Activated naive CD8-positive, alpha-beta T cell (primary cell): ENCODE results near the gene HNF1B.

ENCODE experiments used
- H3K27ac Mint-ChIP-seq: one replicate; pipeline ENCODE4 v1.8.0; 2021; ENCODE audit warnings: mixed read lengths
- H3K27me3 Mint-ChIP-seq: one replicate; pipeline ENCODE4 v1.8.0; 2021; ENCODE audit warnings: mixed read lengths
- H3K36me3 Mint-ChIP-seq: one replicate; pipeline ENCODE4 v1.8.0; 2021; ENCODE audit warnings: mixed read lengths
- H3K4me1 Mint-ChIP-seq: one replicate; pipeline ENCODE4 v1.8.0; 2021; ENCODE audit warnings: low read depth, mixed read lengths
- H3K4me3 Mint-ChIP-seq: one replicate; pipeline ENCODE4 v1.8.0; 2021; ENCODE audit warnings: mild to moderate bottlenecking, mixed read lengths
- H3K9me3 Mint-ChIP-seq: one replicate; pipeline ENCODE4 v1.8.0; 2021; ENCODE audit warnings: low read depth, mixed read lengths

Gene HNF1B

DNA sequence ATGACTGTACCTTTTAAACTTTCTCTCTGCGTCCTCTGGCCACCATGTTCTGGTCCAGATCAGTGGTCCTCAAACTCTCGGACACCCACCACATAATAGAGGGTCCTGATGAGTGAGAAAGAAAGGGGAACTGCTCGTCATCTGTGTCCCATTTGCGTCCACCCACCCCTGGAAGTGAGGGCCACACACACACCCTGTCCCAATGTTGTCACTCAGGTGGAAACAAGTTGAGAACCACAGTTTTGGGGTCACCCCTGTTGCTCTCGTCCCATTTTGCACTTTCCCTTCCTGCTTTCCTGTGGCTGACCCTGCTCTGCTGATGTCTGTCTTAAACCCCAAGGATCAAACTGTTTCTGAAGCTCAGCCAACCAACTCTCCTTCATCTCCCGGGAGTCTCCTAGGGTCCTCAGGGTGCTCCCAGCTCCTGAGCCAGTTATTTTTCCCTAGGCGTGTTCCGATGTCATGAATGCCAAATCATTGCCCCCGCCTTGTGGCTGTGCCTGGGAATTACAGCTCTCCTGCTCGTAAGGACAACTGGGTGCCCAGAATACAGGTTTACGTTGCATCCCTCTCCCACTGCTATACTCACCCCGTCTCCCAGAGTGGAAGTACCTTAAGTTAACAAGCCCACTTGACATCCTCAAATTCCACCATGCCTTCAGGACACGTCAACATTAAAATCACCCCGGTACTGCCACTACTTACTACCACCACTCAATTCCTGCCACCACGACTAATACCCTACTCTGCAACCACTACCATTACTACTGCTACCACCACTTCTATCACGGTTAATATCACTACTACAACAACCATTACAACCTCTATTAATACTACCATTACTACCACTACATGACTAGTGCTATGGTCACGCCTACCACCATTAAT lies 26.0 kb upstream of the HNF1B start:
- H3K4me1 Mint-ChIP-seq, result peaks cover 13% of the 10 kb centered on the region

GRCh38 chr17:37769050-37769449 lies 24.2 kb upstream of the HNF1B start:
- H3K4me1 Mint-ChIP-seq, result peaks cover 23% of the 10 kb centered on the region
- no peak overlapping the region for H3K4me3 Mint-ChIP-seq
- H3K27me3 Mint-ChIP-seq, result peaks cover 22% of the 10 kb centered on the region
- H3K27ac Mint-ChIP-seq, result no peak overlapping the region
- H3K9me3 Mint-ChIP-seq, result no peaks in the 10 kb centered on the region
- no peaks in the 10 kb centered on the region for H3K36me3 Mint-ChIP-seq

More for the DNA sequence above, 26.0 kb upstream of the HNF1B start:
- Mint-ChIP-seq H3K36me3 (no peaks in the 10 kb centered on the region), H3K9me3 (no peaks in the 10 kb centered on the region), H3K4me3 (no peak overlapping the region), H3K27ac (no peak overlapping the region), H3K27me3 (peaks cover 15% of the 10 kb centered on the region)

- no peaks in the 10 kb centered on the region for H3K9me3 Mint-ChIP-seq
- peaks cover 20% of the 10 kb centered on the region for H3K4me1 Mint-ChIP-seq
- H3K27me3 Mint-ChIP-seq, result peaks cover 23% of the 10 kb centered on the region
- no peak overlapping the region for H3K27ac Mint-ChIP-seq
- H3K4me3 Mint-ChIP-seq, result no peak overlapping the region
- no peaks in the 10 kb centered on the region for H3K36me3 Mint-ChIP-seq
Measured at GRCh38 chr17:37768438-37768837, 23.6 kb upstream of the HNF1B start.

- Mint-ChIP-seq H3K36me3 (no peaks in the 10 kb centered on the region), H3K27ac (no peak overlapping the region), H3K4me1 (peaks cover 16% of the 10 kb centered on the region), H3K9me3 (no peaks in the 10 kb centered on the region), H3K27me3 (peaks cover 28% of the 10 kb centered on the region), H3K4me3 (no peak overlapping the region)
Measured at GRCh38 chr17:37766971-37767370, 22.1 kb upstream of the HNF1B start.

GRCh38 chr17:37764383-37764782 lies 19.5 kb upstream of the HNF1B start:
- H3K9me3 Mint-ChIP-seq, result no peaks in the 10 kb centered on the region
- H3K4me3 Mint-ChIP-seq, result no peak overlapping the region
- no peak overlapping the region for H3K27ac Mint-ChIP-seq
- peaks cover 30% of the 10 kb centered on the region for H3K27me3 Mint-ChIP-seq
- H3K4me1 Mint-ChIP-seq, result peaks cover 22% of the 10 kb centered on the region
- H3K36me3 Mint-ChIP-seq, result no peaks in the 10 kb centered on the region

DNA sequence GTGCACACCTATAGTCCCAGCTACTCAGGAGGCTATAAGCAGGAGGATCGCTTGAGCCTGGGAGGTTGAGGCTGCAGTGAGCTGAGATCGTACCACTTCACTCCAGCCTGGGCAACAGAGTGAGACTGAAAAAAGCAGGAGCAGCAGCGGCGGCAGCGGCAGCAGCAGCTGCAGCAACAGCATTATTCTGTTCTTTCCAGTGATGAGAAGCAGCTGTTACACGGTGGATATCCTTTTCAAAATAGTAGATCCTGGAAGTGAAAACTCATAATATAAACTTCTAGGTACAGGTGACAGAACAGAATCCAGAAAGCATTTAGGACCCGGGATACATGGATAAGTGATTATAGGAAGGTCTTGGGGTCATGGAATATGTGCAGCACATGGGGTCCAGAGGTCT lies 17.8 kb upstream of the HNF1B start:
- no peak overlapping the region for H3K4me3 Mint-ChIP-seq
- H3K27me3 Mint-ChIP-seq, result peaks cover 34% of the 10 kb centered on the region
- H3K36me3 Mint-ChIP-seq, result no peaks in the 10 kb centered on the region
- peaks cover 22% of the 10 kb centered on the region for H3K4me1 Mint-ChIP-seq
- H3K27ac Mint-ChIP-seq, result no peak overlapping the region
- H3K9me3 Mint-ChIP-seq, result no peaks in the 10 kb centered on the region

DNA sequence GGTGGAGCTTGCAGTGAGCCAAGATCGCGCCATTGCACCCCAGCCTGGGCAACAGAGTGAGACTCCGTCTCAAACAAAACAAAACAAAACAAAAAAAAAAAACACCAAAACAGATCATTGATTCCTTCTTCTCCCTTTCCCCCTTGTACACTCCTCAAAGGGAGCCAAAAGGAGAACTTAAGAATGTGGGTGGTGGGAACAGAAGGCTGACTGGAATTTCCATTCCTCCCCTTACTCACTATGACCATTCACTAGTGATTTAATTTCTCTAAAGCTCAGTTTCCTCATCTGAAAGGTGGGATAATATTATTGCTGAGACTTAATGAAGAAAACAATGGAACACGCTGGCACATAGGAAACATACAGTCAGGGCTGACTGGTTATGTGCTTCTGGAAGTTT lies 17.1 kb upstream of the HNF1B start:
- Mint-ChIP-seq H3K36me3 (no peaks in the 10 kb centered on the region), H3K4me3 (no peak overlapping the region), H3K4me1 (peaks cover 22% of the 10 kb centered on the region), H3K27me3 (peaks cover 31% of the 10 kb centered on the region), H3K9me3 (no peaks in the 10 kb centered on the region), H3K27ac (no peak overlapping the region)

GRCh38 chr17:37761059-37761458 lies 16.2 kb upstream of the HNF1B start:
- Mint-ChIP-seq H3K9me3 (no peaks in the 10 kb centered on the region), H3K4me3 (no peak overlapping the region), H3K27me3 (peaks cover 30% of the 10 kb centered on the region), H3K27ac (no peak overlapping the region), H3K36me3 (no peaks in the 10 kb centered on the region), H3K4me1 (peaks cover 22% of the 10 kb centered on the region)

DNA sequence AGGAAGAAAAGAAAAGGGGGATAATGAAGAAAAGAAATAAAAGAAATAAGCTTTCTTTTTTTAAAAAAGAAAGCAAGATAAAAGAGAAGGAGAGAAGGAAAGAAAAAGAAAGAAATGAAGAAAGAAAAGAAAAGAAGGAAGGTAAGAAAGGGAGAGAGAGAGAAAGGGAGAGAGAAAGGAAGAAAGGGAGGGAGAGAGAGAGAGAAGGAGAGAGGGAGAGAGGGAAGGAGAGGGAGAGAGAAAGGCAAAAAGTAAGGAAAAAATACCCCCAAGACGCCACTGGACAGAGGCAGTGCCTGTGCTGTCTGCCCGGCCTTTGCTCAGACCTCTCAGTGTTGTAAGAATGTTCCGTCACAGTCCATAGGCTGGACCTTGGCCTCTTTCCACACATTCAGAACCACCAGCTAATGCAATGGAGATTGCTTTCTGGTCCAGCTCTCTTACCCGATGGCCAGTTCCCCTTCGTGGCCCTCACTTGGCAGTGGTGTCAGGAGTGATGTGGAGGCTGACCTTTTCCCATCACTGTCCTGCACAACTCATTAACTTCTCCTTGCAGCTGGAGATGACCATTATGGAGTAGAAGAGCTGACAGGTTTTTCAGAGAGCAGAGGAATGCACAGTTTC lies 14.3 kb upstream of the HNF1B start:
- Mint-ChIP-seq H3K27ac (no peak overlapping the region), H3K4me3 (no peak overlapping the region), H3K4me1 (peaks cover 7% of the 10 kb centered on the region)

GRCh38 chr17:37756051-37756450 lies 11.2 kb upstream of the HNF1B start:
- peaks cover under 1% of the 10 kb centered on the region for H3K4me1 Mint-ChIP-seq
- H3K27me3 Mint-ChIP-seq, result peaks cover 13% of the 10 kb centered on the region
- no peaks in the 10 kb centered on the region for H3K36me3 Mint-ChIP-seq
- H3K9me3 Mint-ChIP-seq, result no peaks in the 10 kb centered on the region
- H3K27ac Mint-ChIP-seq, result no peak overlapping the region
- no peak overlapping the region for H3K4me3 Mint-ChIP-seq

More for the DNA sequence above, 14.3 kb upstream of the HNF1B start:
- Mint-ChIP-seq H3K9me3 (no peaks in the 10 kb centered on the region), H3K36me3 (no peaks in the 10 kb centered on the region), H3K27me3 (peaks cover 25% of the 10 kb centered on the region)

DNA sequence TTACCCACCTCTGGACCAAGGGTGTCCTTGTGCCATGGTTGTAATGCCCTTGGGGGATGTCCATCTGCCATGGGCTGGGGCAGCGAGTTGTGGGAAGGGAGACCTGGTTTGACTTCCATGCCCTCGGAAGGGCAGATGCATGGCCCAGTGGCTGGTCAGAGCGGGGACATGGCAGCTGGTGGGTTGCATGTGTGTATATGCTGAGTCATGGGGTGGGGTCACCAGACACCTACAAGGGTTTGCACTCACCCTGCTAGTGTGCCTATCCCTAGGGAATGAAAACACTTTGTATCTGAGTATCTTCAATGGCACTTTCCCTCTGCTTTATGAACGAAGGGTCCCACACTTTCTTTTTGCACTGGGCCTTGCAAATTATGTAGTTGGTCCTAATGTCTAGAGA lies 10.6 kb upstream of the HNF1B start:
- Mint-ChIP-seq H3K9me3 (no peaks in the 10 kb centered on the region), H3K27ac (no peak overlapping the region), H3K36me3 (no peaks in the 10 kb centered on the region), H3K4me1 (no peaks in the 10 kb centered on the region), H3K4me3 (no peak overlapping the region), H3K27me3 (peaks cover 13% of the 10 kb centered on the region)

DNA sequence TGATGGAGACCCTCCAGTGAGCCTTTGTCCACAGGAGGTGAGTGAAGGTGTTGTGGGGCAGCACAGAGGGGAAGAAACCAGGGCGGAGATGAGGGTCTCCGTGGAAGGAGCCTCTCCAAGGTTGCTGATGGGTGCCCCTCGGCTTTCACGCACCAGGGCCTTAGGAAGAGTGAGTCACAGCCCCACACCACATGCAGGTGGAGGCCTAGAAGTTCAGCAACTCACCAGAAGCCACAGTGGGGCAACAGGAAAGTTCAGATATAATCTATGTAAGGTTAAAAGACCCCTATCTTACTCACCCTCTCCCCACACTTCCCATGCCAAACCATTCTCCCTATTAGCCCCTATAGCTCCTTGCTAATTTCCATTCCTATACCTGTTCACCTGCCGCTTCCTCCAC lies 9.5 kb upstream of the HNF1B start:
- no peak overlapping the region for H3K4me3 Mint-ChIP-seq
- H3K9me3 Mint-ChIP-seq, result no peaks in the 10 kb centered on the region
- H3K27me3 Mint-ChIP-seq, result peaks cover 7% of the 10 kb centered on the region
- H3K4me1 Mint-ChIP-seq, result no peaks in the 10 kb centered on the region
- H3K27ac Mint-ChIP-seq, result no peak overlapping the region
- no peaks in the 10 kb centered on the region for H3K36me3 Mint-ChIP-seq

- H3K4me1 Mint-ChIP-seq, result no peaks in the 10 kb centered on the region
- no peak overlapping the region for H3K4me3 Mint-ChIP-seq
- no peaks in the 10 kb centered on the region for H3K9me3 Mint-ChIP-seq
- H3K27ac Mint-ChIP-seq, result no peak overlapping the region
- H3K36me3 Mint-ChIP-seq, result no peaks in the 10 kb centered on the region
- peaks cover 10% of the 10 kb centered on the region for H3K27me3 Mint-ChIP-seq
Measured at GRCh38 chr17:37752482-37752881, 7.6 kb upstream of the HNF1B start.

GRCh38 chr17:37750768-37751475 lies 6.1 kb upstream of the HNF1B start:
- no peak overlapping the region for H3K27ac Mint-ChIP-seq
- H3K36me3 Mint-ChIP-seq, result no peaks in the 10 kb centered on the region
- no peaks in the 10 kb centered on the region for H3K4me1 Mint-ChIP-seq
- H3K4me3 Mint-ChIP-seq, result no peak overlapping the region
- H3K9me3 Mint-ChIP-seq, result no peaks in the 10 kb centered on the region
- H3K27me3 Mint-ChIP-seq, result peaks cover 17% of the 10 kb centered on the region

GRCh38 chr17:37750292-37750691 lies 5.4 kb upstream of the HNF1B start:
- Mint-ChIP-seq H3K4me3 (no peak overlapping the region), H3K4me1 (peaks cover under 1% of the 10 kb centered on the region), H3K9me3 (no peaks in the 10 kb centered on the region), H3K27ac (no peak overlapping the region), H3K27me3 (peaks cover 18% of the 10 kb centered on the region), H3K36me3 (no peaks in the 10 kb centered on the region)
